Hepatocyte (in vitro differentiated cells): ENCODE measurements around the gene GNS. TPM values are rescaled to one million over a fixed set of nuclear protein-coding genes. Genes with fewer than 3 reads are reported as not detected.

ENCODE experiments used
- DNase-seq: peaks from one replicate; pipeline ENCODE4 v3.0.0-alpha.2; 2016; ENCODE audit warnings: low spot score
- H2AFZ ChIP-seq: fragments of 200-600 bp; sonication (generic); 2 replicates; pipeline ENCODE4 v1.6.0; 2016; ENCODE audit warnings: antibody characterized with exemption, mild to moderate bottlenecking
- H3K27ac ChIP-seq: fragments of 200-600 bp; sonication (generic); 2 replicates; pipeline ENCODE4 v1.5.1; 2016; ENCODE audit warnings: mild to moderate bottlenecking
- H3K27me3 ChIP-seq: fragments of 200-600 bp; sonication (generic); 2 replicates; pipeline ENCODE4 v1.6.1; 2016
- H3K36me3 ChIP-seq: fragments of 200-600 bp; sonication (generic); replicated peaks from 2 replicates; pipeline ENCODE4 v1.5.1; 2016; ENCODE audit warnings: low read depth; ENCODE audit not compliant: insufficient read depth
- H3K4me1 ChIP-seq: fragments of 200-600 bp; sonication (generic); 2 replicates; pipeline ENCODE4 v1.5.1; 2016; ENCODE audit warnings: mild to moderate bottlenecking, moderate library complexity; ENCODE audit not compliant: insufficient read depth
- H3K4me2 ChIP-seq: fragments of 200-600 bp; sonication (generic); 2 replicates; pipeline ENCODE4 v1.6.0; 2016
- H3K4me3 ChIP-seq: fragments of 200-600 bp; sonication (generic); 2 replicates; pipeline ENCODE4 v1.5.1; 2016; ENCODE audit warnings: mild to moderate bottlenecking
- H3K79me2 ChIP-seq: fragments of 200-600 bp; sonication (generic); 2 replicates; pipeline ENCODE4 v1.6.0; 2017; ENCODE audit warnings: mild to moderate bottlenecking
- H3K9me2 ChIP-seq: fragments of 200-600 bp; sonication (generic); replicated peaks from 2 replicates; pipeline ENCODE4 v1.6.0; 2017; ENCODE audit warnings: mild to moderate bottlenecking; ENCODE audit not compliant: insufficient read depth
- H3K9me3 ChIP-seq: fragments of 200-600 bp; sonication (generic); 2 replicates; pipeline ENCODE4 v1.5.1; 2016; ENCODE audit warnings: low read depth, mild to moderate bottlenecking
- H4K20me1 ChIP-seq: fragments of 200-600 bp; sonication (generic); 2 replicates; pipeline ENCODE4 v1.6.0; 2016; ENCODE audit warnings: mild to moderate bottlenecking; ENCODE audit not compliant: insufficient read depth, poor library complexity, severe bottlenecking
- CTCF ChIP-seq: fragments of 200-600 bp; sonication (generic); IDR thresholded peaks from 2 replicates; pipeline ENCODE4 v1.5.1; 2016; ENCODE audit warnings: antibody characterized with exemption, mild to moderate bottlenecking; ENCODE audit not compliant: poor library complexity
- EZH2 ChIP-seq: fragments of 200-600 bp; sonication (generic); IDR thresholded peaks from 2 replicates; pipeline ENCODE4 v1.6.1; 2016; ENCODE audit warnings: antibody characterized with exemption, mild to moderate bottlenecking, borderline replicate concordance
- EZH2phosphoT487 ChIP-seq: fragments of 200-600 bp; sonication (generic); IDR thresholded peaks from one replicate; pipeline ENCODE4 v1.6.1; 2018; ENCODE audit warnings: antibody characterized with exemption, mild to moderate bottlenecking, low read depth, moderate library complexity; ENCODE audit not compliant: unreplicated experiment, severe bottlenecking
- WGBS: methylation state at CpG from one replicate; pipeline ENCODE4 v1.1.6; 2016; ENCODE audit warnings: low lambda C conversion rate; ENCODE audit errors: missing lambda C conversion rate; 5-methylcytosine and 5-hydroxymethylcytosine counted together
- polyA plus RNA-seq: library from polyadenylated mRNA; unstranded; fragments of >200 nt; fragmentation: Nextera tagmentation; extraction: Ambion mirVana; gene quantifications from 2 replicates; pipeline ENCODE4 v1.2.1, GENCODE V29; 2016
- total RNA-seq: library from RNA; depleted of rRNA; stranded (reverse); fragments of >200 nt; gene quantifications from 2 replicates; pipeline ENCODE4 v1.2.3, GENCODE V29; 2014

Gene GNS
- total and polyA plus RNA-seq, 2 experiments from 2014 or later, result 88.0 to 193 TPM

- 69% methylated on average over 5 of the region's 5 CpGs for WGBS
- H3K4me1 ChIP-seq, result no peaks in the 10 kb centered on the region
Measured at GRCh38 chr12:64695550-64695949, 63.7 kb downstream of the GNS start.

GRCh38 chr12:64694130-64695040 is 64.8 kb downstream of the GNS start:
- Histone ChIP-seq H3K4me3 (no peak overlapping the region), H3K4me1 (no peaks in the 10 kb centered on the region), H3K9me3 (no peaks in the 10 kb centered on the region), H3K4me2 (no peak overlapping the region), H3K27ac (no peak overlapping the region), H2AFZ (no peak overlapping the region), H3K36me3 (no peaks in the 10 kb centered on the region), H3K27me3 (no peaks in the 10 kb centered on the region), H3K9me2 (no peaks in the 10 kb centered on the region), H3K79me2 (peaks cover 2% of the 10 kb centered on the region), H4K20me1 (no peaks in the 10 kb centered on the region)
- DNase-seq, result no peak
- TF ChIP-seq CTCF (peak; percentile 5), EZH2 (no peak)
- 77% methylated on average over 18 of the region's 18 CpGs for WGBS

More at GRCh38 chr12:64695550-64695949, 63.7 kb downstream of the GNS start:
- no peaks in the 10 kb centered on the region for H3K9me2 ChIP-seq
- no peak overlapping the region for H2AFZ ChIP-seq
- TF ChIP-seq CTCF, result no peak
- TF ChIP-seq EZH2, result no peak
- TF ChIP-seq EZH2phosphoT487, result no peak
- no peaks in the 10 kb centered on the region for H4K20me1 ChIP-seq
- H3K27me3 ChIP-seq, result no peaks in the 10 kb centered on the region
- no peak overlapping the region for H3K4me3 ChIP-seq
- no peak overlapping the region for H3K27ac ChIP-seq
- DNase-seq, result no peak
- H3K9me3 ChIP-seq, result no peaks in the 10 kb centered on the region
- no peaks in the 10 kb centered on the region for H3K36me3 ChIP-seq
- H3K79me2 ChIP-seq, result no peaks in the 10 kb centered on the region
- H3K4me2 ChIP-seq, result no peak overlapping the region

GRCh38 chr12:64691795-64692583 is 67.2 kb downstream of the GNS start:
- Histone ChIP-seq H3K9me3 (no peaks in the 10 kb centered on the region), H3K4me1 (peaks cover 4% of the 10 kb centered on the region), H3K79me2 (peaks cover 2% of the 10 kb centered on the region), H3K27me3 (no peaks in the 10 kb centered on the region), H3K4me2 (no peak overlapping the region), H3K9me2 (no peaks in the 10 kb centered on the region), H3K4me3 (no peak overlapping the region), H3K27ac (peak overlapping the region; percentile 41), H2AFZ (no peak overlapping the region), H4K20me1 (no peaks in the 10 kb centered on the region), H3K36me3 (no peaks in the 10 kb centered on the region)
- TF ChIP-seq EZH2phosphoT487, result no peak
- no peak for TF ChIP-seq CTCF
- no peak for TF ChIP-seq EZH2
- 42% methylated on average over 2 of the region's 2 CpGs for WGBS
- DNase-seq, result no peak
